ENCODE results near the gene METTL21C.

The METTL21C gene

GRCh38 chr13:102697264-102697663, 2.4 kb upstream of the METTL21C start:
- no peak for DNase-seq

GRCh38 chr13:102696465-102696864, 1.6 kb upstream of the METTL21C start:
- no peak for DNase-seq

- no peak for DNase-seq
Measured at GRCh38 chr13:102693776-102694175, 1.1 kb downstream of the METTL21C start.

GRCh38 chr13:102693250-102693649, 1.6 kb downstream of the METTL21C start:
- DNase-seq: no peak

GRCh38 chr13:102692491-102692826, 2.4 kb downstream of the METTL21C start:
- no peak for DNase-seq

GRCh38 chr13:102690883-102691282, 4.0 kb downstream of the METTL21C start:
- DNase-seq: no peak

GRCh38 chr13:102688306-102688973, 6.4 kb downstream of the METTL21C start:
- DNase-seq: no peak

GRCh38 chr13:102687520-102687919, 7.3 kb downstream of the METTL21C start:
- no peak for DNase-seq

- DNase-seq: no peak
Measured at GRCh38 chr13:102686024-102686423, 8.8 kb downstream of the METTL21C start.

- no peak for DNase-seq
Measured at GRCh38 chr13:102683637-102684036, 11.2 kb downstream of the METTL21C start.

GRCh38 chr13:102682727-102683126, 12.1 kb downstream of the METTL21C start:
- no peak for DNase-seq

GRCh38 chr13:102682211-102682610, 12.6 kb downstream of the METTL21C start:
- DNase-seq: no peak

- DNase-seq: peak; percentile 25 to 41
Measured at GRCh38 chr13:102680842-102681740, 13.8 kb downstream of the METTL21C start.

- no peak for DNase-seq
Measured at GRCh38 chr13:102680133-102680717, 14.6 kb downstream of the METTL21C start.

- DNase-seq: no peak
Measured at GRCh38 chr13:102679449-102680132, 15.3 kb downstream of the METTL21C start.

GRCh38 chr13:102678339-102679107, 16.3 kb downstream of the METTL21C start:
- DNase-seq: no peak

GRCh38 chr13:102677122-102677521, 17.7 kb downstream of the METTL21C start:
- no peak for DNase-seq

- DNase-seq: no peak
Measured at GRCh38 chr13:102675115-102675514, 19.7 kb downstream of the METTL21C start.

GRCh38 chr13:102670130-102670529, 24.7 kb downstream of the METTL21C start:
- DNase-seq: no peak

- DNase-seq: no peak
Measured at GRCh38 chr13:102667911-102668310, 26.9 kb downstream of the METTL21C start.

- DNase-seq: no peak
Measured at GRCh38 chr13:102667023-102667422, 27.8 kb downstream of the METTL21C start.

- no peak for DNase-seq
Measured at GRCh38 chr13:102659168-102659713, 35.6 kb downstream of the METTL21C start.
